Bone marrow (tissue), 2 donors: Measurements from ENCODE around the gene KRTAP12-1.

Source experiments
- DNase-seq, 2 donors: peaks; one replicate each; lab custom pipeline; 2025; lab: John Stamatoyannopoulos, UW

Gene KRTAP12-1

DNA sequence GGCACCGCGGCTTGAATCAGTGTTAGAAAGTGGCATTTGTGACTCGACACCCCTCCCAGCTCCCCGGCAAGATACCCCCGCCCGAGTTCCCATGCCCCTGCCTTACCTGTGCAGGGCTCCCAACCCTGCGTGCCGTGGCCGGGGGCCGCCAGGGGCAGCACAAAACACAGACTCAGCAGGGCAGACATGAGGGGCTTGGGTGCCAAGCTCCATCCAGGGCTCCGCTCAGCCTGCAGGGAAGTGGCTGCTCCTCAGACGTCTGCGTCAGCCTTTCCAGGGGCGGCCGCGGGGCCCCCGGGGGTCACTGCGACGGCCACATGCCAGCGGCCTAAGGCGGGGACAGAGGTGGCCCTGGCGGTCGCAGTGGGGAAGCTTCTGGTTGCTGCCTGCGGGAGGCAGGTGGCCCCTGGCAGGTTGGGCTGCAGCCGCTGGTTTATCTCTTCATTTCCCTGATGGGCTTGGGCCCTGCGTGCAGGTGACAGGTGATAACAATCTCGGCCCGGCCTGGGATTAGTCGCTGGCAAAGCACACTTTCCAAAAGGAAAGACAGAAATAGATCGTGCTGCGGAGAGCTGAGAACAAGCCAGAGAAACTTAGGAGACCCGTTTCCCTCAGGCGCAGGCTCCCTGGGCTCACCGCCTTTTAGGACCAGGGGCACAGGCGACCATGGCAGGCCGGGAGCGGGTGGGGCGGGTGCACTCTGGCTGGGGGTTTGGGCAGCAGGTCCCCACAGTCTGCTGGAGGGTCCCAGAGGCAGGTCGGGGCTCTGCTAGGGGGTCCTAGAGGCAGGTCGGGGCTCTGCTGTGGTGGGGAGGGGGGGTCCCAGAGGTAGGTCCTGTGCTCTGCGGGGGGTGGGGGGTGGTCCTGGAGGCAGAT is 29.6 kb upstream of the KRTAP12-1 start, which contains the start of gene TSPEAR:
Gene TSPEAR, minus strand, starts transcription at position 246 of the 876 bp plus-strand sequence. Its CDS starts 58 bp downstream, at position 188.
- DNase-seq: no peak

DNA sequence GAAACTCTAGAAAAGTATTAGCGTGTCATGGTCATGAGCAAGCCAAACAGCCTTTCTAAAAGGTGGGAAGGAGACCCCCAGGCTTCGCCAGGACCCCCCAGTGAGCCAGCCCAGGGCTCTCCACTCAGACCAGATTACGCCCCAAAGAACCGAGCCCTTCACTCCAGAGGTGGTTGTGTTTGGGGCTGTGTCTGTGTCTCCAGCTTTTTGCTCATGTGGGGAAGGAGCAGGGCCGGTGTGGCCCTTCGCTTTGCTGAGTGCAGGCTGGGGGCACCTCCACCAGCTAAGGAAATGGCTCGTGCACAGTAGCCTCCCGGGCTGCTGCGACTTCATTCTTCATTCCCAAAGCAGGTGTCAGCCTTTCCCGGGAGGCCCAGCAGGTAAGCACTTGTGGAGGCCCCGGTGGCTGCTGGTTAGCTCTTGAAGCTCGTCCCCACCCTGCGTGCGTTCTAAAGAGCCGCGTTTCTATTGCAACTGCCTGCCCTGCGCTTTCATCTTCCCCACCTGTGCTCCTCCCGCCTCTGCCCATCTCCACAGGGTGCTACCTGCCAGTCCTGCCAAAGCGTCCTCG is 28.9 kb upstream of the KRTAP12-1 start:
- DNase-seq: no peak

DNA sequence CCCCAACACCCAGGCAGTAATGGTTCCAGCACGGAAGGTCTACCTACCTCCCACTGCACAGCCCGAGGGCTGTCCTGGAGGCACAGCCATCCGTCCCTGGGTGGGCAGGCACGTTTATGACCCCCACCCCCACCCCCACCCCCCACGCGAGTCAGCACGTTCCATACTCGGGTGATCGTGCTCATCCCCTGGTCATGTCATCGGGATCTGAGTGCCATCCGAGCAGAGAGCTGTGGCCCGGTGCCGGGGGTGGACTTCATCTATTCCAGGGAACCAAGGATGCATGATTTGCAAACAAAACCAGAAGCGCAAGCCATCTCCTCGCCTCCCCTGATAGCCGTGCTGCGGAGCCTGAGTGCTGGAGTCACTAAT is 28.3 kb upstream of the KRTAP12-1 start:
- DNase-seq: no peak

DNA sequence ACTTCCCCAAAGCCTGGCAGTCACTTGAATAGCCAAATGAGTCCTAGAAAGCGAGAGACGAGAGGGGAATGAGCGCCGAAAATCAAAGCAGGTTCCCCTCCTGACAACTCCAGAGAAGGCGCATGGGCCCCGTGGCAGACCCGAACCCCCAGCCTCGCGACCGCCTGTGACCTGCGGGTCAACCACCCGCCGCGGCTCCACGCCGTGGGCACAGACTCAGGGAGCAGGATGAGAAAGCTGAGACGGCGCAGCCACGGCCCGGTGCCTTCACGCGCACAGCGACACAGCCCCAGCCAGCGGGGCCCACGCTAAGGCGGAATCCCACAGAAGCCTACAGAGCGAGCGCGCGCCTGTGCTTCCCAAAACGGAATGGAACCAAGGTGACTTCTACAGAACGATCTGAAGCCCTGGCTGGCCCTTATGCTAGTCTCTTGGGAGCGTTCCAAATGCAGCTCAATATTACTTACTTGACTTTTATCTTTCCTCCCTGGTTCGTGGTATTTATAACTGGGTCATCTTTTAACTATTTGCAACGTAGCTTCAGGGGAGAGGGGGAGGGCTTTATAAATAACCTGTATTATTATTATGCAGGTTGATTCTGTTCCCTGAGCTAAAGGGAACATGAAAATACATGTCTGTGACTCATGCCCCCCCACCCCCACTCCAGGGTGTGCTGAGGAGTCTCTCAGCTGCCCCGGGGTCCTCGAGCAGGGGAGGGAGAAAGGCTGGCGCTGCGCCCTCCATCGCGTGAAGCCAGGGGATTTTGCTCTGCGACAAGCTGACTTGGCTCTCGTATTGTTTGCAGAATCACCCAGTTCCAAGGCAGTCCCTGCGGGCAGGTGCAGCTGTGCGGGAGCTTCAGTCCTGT is 27.7 kb upstream of the KRTAP12-1 start:
- no peak for DNase-seq

DNA sequence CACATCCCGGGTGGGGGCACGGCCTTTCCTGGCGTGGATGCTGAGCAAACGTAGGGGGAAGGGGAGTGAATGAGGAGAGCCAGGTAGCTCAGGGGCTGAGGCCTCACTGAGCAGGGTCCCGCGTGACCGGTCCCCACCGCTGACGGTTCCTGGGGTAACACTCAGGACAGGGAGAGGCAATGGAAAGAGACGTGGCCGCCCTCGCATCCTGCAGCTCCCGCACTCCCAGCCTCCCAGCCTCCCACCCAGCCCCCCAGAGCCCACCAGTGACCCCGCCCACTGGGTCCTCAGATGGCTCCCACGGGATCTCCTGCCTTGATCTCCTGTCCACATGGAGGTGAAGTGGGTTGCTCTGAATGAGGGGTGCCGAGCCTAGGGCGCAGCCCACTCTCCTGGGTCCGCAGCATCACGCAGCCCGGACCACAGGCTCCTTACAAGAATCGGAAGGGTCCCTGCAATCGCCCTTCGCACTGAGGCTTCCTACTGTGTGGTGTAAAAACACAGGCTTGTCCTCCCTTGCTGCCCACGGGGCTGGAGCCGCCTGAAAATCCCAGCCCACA is 27.0 kb upstream of the KRTAP12-1 start:
- no peak for DNase-seq

DNA sequence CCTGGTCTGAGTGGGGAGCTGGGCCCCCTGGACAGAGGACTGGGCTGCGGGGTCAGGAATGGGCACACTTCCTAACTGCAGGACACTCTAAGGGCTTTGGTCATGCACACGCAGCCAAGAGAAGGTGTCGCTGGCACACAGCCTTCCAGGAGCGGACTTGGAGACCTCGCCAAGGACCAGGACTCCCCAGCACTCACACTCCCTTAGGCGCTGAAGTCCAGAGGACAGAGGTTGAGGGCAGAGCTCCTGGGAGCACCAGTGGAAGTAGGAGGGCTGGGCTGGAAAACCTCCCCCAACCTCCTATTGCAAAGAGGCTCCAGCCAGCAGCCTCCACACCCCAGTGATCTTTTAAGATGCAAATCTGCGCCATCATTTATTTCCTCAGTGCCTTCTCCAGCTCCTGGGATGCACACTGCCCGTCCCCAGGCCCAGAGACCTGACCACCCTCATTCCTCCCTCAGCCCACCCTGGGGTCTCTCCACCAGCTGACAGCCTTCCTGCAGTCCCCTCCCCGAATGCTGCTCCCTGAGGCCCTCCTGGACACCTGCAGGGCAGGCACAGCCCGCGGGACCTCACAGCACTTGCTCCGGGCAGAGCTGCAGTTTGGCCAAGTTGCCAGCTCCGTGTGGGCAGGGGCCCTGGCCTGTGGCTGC is 26.4 kb upstream of the KRTAP12-1 start:
- DNase-seq: no peak

DNA sequence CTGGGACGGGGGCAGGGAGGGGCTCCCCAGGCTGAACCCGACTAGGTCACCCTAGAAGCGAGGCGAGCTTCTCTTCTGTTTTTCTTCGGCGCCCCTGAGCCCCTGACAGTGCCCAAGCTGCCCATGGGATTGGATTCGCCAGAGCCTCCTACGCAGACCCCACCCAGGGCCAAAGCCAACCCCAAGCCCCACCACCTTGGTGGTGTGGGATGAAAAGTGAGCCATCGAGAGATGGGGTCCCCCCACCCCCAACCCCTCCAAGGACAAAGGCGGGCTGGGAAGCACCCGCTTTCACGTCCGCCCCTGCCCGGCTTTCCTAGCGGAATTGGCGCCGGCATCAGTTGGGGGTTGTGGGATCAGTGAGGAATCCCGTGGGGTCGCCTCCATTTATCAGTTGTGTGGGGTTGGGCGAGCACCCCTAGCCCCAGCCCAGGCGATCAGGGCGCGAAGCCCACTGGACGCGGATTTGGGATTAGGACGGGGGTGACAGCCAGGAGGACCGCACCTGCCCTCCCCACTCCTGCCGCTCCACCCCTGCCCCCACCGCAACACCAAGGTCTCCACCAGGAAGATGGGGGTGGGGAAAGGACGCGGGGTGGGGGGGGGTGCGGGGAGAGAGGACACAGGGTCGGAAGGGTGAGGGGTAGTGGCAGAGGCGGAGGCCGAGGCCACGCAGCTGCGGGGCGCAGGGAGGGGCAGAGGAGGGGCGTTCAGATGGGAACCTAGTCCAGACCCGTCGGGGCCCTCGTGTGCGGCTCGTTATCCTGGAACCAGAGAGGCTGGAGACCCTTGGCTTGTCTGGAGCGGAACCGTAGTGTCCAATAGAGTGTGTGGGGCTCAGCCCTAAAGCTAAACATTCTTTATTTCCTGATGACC is 25.0 kb upstream of the KRTAP12-1 start:
- no peak for DNase-seq

DNA sequence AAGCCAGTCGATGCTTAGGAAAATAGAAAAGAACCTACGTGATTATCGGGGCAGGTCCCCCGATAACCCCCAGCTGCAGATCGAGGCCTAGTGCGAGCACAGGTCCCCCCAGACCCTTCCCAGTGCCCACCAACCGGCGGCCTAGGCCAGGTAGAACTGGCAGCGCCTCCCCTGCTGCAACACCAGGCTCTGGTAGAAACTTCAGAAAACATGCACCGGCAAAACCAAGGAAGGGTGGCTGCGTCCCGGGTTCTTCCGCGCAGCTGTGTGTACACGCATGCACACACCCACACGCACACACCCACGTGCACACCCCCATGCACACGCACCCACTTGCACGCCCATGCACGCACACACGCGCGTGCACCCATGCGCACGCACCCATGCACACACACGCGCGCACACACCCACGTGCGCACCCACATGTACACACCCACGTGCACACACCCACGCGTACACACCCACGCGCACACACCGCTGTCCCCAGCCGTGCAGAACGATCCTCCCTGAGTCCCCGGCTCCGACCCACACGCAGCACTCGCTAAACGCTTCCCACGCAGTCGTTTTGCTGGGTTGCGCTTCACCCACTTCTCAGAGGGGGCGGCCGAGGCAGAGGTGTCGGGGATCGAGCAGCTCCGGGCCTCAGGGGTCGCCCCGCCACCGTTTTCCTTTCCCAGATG is 24.2 kb upstream of the KRTAP12-1 start:
- DNase-seq: no peak

DNA sequence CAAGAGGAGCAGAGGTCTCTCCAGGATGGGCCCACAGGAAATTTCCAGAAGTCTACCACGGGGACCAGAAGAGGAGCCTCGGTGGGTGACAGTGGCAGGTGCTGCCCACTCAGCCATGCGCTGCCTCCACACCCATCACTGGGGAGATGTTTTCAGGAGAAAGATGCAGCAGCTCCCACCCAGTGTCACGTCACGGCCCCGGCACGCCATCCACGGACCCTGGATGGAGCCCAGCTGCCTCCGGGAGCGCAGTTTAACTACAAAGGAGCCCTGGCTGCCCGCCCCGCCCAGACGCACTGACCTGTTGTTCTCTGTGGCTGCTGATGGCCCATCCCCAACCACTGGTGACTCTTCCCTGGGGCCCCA is 22.7 kb upstream of the KRTAP12-1 start:
- no peak for DNase-seq

DNA sequence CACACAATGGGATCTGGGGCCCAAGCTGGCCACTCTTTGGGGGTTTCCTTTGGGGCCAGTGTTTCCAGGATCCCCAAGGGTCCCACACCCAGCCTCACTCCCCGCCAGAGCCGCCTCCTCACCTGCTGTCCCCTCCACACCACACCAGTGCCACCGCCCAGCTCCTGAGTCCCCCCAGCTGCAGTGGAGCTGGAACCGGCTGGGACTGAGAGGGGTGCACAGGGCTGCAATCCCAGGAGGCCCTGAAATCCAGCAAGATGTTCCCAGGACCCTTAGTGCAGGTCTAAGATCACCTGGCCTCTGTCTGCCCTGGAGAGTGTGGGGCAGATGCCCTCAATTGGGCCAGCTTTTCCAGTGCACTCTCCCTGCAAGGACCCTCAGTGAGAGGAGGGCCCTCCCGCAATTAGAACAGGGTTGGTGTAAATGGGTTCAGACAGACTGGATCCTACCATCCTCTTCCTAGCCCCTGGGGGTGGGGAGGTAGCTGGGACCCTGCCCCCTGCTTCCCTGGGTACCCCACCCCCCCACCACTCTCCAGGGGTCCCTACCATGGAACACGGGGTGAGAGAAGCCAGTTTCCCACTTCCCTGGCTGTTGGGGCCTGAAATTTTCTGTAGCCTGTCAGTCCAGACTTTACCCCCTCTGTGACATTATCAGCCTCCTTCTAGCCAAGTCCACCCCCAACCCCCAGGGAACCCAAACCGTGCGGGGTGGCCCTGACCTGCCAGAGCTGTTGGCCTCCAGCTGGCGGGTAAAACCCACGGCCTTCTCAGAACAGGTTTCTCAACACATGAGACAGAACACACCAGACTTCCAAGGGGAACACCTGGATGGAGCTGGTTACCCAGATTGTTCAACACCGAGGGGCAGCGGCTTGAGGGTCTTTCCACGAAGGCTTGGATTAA is 22.0 kb upstream of the KRTAP12-1 start:
- no peak for DNase-seq

DNA sequence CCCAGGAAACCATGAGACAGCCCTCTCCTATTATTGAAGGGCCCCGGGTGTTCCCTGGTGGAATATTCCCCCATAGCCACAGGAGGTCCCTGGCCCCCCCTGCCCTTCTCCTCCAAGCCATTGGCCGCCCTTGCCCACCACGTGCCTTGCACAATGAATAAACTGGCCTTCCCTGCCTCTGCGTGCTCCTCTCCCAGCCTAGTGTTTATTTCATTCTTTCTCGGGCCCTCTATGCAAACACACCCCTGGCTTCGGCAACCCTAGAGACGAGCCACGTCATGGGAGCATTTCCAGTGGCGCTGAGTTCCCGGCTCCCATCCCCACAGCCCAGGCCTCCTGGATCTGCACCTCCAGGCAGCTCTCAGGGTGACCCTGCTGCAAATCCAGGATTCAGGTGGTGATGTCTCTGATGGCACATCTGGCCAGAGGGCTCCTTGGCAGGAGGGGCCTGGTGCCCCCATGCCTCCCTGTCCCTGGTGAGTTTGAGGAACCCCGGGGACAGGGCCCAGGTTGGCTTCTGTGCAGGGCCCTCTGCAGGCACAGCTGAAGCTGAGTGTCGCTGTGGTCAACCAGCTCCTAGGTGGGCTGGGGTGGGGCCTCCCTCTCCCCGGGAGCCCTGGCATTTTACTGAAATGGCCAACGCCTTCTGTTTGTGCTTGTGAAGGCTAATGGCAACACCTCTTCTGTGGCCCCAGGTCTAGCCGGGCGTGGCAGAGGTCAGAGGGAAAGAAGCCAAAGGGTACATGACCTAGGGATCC is 21.2 kb upstream of the KRTAP12-1 start:
- no peak for DNase-seq

DNA sequence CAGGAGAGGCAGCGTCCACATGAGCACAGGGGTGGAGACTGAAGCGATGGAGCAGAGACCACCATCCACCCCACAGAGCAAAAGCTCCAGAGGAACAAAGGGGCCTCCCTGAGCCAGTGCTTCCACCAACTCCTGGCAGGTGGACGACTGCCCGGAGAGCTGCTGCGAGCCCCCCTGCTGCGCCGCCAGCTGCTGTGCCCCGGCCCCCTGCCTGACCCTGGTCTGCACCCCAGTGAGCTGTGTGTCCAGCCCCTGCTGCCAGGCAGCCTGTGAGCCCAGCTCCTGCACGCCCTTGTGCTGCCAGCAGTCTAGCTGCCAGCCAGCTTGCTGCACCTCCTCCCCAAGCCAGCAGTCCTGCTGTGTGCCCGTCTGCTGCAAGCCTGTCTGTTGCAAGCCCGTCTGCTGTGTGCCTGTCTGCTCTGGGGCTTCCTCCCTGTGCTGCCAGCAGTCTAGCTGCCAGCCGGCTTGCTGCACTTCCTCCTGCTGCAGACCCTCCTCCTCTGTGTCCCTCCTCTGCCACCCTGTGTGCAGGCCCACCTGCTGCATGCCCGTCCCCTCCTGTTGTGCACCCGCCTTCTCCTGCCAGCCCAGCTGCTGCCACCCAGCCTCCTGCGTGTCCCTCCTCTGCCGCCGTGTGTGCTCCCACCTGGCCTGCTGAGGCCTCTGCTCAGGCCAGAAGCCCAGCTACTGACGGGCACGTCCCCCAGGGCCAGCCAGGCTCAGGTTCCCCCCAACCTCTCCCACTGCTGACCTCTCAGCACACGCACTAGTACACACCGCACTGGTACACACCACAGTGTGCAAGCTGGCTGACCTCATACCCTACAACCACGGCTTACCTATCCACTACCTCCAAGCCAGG is 20.4 kb upstream of the KRTAP12-1 start:
- no peak for DNase-seq

DNA sequence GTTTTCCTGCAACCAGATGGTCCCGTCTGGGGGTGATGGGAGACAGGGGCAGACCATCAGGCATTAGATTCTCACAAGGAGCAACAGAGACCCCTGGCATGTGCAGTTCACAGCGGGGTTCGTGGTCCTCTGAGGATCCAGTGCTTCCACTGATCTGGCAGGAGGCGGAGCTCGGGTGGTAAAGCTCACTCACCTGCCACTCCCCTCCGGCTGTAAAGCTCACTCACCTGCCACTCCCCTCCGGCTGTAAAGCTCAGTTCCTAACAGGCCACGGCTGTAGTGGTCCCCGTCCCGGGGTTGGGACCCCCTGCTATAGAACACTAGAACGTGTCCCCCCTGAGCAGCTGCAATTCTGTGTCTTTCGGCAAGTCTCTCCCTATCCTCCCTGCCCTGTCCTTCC is 19.6 kb upstream of the KRTAP12-1 start:
- no peak for DNase-seq

DNA sequence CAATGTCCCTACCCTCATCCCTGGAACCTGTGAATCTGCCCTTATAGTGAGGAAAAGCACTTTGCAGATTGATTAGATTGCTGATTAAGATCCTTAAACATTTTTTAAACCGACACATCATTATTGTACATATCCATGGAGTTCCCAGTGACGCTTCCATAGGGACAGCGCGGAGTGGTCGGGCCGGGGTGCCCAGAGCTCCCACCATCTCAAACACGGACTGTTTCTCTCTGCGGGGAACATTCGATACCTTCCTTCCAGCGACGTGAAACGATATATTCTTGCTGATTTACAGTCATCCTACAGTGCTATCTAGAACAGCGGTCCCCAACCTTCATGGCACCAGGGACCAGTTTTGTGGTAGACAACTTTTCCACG is 19.0 kb upstream of the KRTAP12-1 start:
- DNase-seq: no peak

DNA sequence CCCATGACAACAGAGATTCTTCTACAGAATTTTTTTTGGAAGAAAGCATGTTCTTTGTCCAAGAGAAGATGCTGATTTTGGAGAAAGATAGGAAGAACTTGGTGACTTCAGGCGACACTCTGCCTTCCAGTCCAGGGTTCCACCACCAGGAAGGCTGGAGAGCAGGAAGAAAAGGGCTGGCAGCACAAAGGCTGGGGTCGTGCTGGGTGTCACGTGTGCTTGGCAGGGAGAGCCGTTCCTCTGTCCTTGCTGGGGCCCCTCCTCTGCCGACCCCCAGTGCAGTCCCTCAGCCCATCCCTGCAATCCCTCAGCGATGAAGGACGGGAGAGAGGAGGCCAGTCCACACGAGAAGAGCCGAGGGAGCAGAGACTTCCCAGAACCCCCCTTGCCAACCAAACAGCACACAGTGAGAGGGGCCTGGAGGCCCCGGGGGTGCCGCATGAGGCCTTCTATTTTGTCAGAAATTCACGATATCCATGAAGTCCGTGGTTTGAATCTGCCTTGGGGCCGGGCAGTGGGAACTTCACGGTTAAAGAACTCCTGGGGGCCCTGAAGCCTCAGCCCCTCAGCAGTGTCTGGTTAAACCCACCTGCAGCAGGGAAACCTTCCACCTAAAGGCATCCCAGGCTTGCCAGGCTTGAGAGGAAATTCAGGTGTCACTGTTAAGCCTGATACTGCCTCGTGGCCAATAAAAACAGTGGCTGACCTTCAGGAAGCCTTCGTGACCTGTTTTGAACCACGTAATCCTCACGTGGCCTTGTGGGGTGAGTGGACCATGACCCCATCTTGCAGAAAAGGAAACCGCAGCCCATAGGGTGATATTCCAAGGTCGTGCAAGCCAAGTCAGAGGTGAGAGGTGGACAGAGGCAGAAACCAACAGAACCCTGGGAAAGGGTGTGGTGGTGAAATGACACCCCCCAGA is 18.4 kb upstream of the KRTAP12-1 start:
- DNase-seq: no peak

DNA sequence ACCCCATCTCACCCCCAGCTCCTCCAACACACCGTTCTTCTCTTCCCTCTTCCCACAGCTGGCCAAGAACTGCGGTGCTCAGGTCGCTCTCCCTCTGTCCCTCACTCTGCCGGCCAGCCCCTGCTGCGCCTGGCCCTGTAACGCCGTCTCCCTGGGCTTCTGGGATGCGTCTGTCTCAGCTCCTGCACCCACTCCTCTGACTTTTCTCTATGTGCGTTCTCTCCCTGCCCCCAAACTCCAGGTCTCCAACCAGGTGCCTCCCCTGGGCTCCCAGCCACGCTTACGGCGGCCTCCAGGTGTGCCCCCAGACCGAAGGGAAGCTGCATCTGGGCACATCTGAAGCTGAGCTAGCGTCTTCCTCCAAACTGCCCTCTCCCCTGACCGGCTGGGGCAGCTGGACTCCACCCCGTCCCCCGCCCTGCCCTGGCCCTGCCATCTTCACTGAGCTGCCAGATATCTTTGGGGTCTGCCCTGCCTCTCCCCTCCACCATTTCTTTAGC is 17.6 kb upstream of the KRTAP12-1 start:
- DNase-seq: no peak
